ENCODE results near the gene SGPL1.

Gene SGPL1

DNA sequence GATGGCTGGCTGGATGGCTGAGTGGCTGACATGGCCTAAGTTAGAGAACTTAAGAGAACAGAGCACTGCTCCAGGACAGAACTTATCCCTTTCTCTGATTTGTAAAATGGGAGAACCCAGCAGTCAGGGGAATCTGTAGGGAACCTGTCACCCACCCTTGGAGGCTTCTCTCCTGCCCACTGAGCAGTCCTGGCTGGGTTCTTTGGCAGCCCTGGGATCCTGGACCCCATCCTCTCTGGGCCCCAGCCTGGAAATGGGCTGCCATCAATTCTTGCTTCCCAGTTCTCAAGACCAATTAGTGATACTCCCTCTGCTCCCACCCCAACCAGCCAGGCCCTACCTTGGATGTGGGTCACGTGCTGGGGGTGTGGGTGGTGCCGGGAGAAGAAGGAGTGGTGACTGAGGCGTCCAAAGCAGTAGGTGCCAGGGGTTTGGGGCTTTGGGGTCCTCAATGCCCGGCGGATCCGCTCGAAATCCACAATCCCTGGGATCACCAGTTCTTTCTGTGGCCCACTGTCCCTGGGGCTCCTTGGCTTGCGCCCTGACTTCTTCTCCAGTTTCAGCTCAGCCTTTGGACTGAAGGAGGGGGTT, 34.2 kb upstream of the SGPL1 start:
- no peak for DNase-seq

DNA sequence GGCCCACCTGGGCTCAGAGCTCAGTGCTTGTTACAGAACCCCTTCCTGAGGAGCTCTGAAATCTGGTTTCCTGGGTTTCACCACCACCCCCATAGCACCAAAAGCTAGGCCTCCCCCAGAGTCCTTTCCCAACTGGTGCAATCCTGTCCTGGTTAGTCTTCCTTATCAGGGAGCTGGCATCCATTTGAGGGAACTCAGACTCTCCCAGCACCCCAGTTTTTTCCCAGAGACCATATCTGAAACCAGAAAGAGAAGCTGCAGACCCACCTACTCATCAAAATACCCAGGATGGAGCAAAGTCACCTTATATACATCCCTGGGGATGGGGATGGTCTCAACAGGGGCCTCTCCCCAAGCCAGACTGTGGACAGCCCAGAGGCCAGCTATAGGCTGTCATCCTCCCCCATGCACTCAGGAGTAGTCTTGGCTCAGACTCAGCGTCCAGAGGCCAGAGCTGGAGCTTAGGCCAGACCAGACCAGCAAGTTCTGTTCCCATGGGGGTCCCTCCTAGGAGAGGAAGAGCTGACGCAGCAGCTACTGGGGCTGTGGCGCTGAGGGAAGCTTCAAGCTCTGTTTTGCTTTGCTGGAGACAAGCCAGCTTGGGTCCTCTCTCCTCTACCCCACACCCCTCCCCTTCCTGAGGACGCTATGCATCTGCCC, 33.5 kb upstream of the SGPL1 start:
- no peak for DNase-seq

DNA sequence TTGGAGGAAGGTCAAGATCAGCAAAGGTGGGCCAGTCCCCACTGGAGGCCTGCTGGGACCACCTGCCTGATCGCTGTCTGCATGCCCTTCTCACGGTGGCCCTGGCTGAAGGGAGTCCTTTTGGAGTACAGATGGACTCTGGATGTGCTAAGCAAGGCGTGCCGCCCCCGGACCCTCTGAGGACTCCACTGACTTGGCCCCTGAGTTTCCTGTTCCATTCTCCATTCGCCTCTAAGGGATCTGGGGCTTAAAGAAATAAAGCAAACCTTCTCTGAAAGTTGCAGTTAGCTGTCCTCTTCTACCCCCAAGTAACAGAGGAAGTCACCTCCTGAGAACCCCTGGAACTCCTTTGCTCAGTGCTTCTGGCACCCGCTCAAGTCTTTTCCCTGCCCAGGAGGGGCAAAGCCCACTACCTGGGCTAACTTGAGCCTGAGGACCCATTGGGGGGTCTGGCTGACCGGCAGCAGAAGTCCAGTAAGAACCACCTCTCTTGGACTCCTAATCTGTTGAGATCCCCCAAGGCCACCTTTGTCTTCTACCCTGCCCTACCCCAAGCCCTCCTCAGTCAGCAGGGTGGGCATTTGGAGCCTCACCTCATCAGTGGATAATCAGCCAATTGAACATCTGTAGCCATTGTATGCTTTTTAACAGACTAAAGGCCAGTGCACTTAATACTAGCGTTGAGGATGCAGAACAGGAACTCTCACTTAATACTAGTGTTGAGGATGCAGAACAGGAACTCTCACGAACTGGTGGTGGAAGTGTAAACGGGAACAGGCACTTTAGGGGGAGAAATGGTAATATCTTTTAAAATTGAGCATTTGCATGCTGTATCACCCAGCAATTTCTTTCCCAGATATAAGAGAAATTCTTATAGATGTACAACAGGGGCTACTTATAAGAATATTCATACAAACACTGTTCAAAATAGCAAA, 32.7 kb upstream of the SGPL1 start:
- DNase-seq: no peak

DNA sequence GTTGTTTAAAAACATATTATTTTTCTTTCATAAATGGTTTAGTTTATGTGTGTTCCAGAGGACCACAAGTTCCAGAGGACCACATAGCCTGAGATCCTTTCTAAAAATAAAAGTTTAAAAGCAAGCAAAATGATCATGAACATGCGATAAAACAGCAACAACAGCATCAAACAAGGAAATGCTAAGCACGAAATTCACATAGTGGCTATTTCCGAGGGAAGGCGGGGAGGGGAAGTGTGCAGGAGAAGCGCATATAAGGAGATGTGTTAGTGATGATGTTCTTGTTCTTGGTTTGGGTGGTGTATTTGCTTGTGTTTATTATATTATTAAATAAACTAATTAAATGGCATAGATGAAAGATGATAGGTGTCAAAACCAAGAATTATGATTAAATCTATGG, 31.7 kb upstream of the SGPL1 start:
- no peak for DNase-seq

DNA sequence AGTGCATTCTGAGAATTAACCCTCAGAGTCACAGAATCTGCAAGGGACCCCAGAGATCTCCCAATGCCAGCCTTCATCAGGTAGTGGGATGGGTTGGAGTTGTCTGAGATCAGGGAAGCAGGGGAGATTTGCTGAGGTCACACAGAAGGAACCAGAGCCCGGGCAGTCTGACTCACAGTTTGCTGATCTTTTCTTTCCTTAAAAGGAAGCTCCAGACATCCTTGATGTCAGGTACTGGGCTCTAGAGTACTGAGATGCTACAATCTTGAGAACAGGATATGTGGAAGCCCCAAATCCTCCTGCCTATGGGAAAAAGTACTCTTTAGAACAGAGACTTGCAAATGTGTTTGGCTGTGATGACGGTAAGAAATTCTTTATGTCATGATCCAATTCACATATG, 31.3 kb upstream of the SGPL1 start:
- DNase-seq: no peak

DNA sequence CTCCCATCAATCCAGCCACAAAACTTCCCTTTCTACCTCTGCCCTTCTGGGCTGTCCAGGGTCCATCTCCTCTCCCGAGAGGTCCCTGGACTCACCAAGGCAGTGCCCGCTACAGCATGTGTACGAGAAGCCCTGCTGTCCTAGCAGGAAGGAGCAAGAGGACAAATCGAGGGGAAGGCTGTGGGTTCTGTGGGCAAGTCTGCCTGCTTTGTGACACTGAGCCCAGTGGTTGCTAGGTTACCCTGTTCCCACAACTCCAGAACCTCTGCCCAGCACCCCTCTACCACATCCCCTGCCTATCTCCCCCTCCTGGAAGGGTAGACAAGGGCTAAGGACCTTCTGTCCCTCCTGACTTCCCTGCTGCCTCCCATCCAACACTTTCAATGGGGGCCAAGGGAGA, 30.6 kb upstream of the SGPL1 start, which contains the start of gene TBATA:
TSS of gene TBATA (minus strand) at position 188 of the 400 bp plus-strand sequence. CDS start 1,998 bp downstream, outside the sequence.
- no peak for DNase-seq

DNA sequence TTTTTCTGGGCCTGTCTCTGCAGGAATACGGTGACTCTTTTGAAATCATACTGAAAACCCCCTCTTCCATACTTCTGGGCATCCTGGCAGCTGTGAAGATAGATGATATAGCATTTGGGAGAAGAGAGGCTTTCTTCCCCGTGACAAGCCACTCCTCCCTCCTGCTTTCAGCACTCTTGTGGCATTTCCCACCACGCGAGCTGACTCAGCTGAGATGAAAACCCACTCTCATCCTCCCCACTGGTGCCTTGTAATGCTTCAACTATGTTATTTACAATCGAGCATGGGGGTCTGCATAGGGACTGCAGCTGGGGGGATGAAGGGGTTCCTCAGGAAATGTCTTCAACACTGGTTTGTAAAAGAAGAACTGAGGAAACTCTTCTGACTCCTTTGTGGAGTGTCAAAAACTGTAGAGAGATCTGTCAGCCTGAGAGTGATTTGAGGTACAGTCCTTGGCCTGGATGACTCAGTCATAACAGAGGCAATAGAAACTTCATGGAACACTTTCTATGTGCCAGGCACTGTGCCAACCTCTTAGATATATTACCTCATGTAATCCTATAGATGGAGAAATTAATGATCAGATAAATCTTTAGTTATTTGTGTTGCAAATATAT, 28.8 kb upstream of the SGPL1 start:
- DNase-seq: no peak

DNA sequence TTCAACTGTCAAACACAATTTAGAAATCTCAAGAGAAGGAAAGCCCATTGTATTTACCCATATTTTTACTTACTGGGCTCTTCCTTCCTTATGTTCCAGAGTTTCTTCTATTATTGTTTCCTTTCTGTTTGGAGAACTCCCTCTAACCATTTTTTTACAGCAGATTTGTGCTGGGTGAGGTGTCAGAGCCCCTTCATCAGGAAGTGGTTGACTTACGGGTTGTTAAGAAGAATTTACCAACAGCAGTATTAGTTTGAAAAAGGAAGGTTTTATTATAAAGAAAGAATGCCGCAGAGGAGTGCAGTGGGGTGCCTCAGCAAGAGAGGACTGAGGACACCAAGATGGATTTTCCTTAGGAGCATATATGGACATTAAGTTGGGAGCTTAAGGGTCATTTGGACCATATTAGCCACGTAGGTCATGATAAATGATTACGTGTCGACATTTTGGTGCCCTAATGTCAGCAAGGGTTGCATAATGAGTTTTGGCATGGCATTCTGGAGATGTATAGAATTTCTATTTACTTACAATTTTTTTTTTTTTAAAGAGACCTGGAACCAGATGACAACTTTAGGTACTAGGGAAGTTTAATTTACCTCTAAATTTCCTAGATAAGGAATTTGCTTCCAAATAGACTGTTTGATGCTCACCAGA, 24.2 kb upstream of the SGPL1 start:
- DNase-seq: no peak

DNA sequence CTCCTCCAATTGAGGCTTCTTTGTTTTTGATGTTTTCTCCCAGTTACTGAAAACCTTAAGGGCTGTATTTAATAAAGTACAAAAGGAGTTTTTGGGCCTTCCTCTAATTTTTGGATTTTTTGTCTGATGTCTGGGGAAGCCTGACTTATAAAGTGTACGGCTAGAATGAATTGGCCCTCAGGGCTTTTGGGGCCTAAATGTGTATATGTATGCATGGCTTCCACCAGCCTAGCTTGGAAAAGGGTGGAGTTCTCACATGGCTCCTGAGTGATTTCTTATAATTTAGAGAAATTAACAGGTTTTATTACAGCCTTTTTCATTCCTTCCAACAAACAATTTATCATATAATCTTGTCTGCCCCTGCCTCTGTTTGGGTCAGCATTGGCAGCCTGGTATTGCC, 20.1 kb upstream of the SGPL1 start:
- DNase-seq: no peak

DNA sequence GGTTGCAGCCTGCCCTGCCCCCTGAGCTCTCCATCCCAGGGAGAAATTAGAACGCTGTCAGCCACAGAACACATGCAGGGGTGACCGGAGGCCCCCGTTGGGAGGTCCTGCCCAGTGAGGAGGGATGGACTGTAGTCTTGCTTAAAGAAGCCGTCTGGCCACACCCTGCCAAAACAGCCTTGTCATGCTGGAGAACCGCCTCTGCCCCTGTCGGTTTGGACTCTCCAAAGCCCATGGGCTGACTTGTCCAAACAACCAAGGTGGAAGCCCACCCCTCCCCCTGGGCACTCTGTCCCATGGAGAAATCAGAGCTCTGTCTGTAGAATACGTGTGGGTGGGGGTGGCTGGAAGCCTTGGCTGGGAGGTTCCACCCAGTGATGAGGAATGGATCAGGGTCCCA, 17.9 kb upstream of the SGPL1 start:
- DNase-seq: no peak

DNA sequence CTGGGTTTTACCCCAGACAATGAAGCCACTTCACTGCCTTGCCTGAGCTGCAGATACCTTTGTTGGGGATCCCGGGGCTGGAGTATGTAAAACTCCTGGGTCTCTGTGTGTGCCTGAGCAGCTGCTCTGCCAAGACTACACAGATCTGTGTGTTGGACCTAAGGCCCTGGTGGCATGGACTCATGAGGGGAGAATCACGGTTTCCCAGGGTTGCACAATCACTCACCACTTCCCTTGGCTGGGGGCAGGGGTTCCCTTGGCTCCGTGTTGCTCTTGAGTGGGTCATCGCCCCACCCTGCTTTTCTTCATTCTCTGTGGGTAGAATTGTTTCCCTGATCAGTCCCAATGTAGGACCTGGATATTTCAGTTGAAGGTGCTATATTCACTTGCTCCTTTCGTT, 16.6 kb upstream of the SGPL1 start:
- no peak for DNase-seq

DNA sequence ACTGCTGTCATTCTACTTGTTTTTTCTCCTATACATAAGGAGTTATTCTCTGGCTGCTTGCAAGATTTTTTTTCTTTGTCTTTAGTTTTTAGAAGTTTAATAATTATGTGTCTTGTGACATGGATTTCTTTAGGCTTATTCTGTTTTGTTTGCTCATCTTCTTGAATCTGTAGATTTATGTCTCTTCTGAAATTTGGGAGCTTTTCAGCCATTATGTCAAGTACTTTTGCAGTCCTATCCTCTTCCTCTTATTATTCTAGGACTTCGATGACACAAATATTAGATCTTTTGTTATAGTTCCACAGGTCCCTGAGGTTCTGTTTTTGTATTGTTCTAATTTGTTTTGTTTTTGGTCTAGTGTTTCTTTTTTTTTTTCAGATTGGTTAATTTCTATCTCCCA, 13.9 kb upstream of the SGPL1 start:
- no peak for DNase-seq

DNA sequence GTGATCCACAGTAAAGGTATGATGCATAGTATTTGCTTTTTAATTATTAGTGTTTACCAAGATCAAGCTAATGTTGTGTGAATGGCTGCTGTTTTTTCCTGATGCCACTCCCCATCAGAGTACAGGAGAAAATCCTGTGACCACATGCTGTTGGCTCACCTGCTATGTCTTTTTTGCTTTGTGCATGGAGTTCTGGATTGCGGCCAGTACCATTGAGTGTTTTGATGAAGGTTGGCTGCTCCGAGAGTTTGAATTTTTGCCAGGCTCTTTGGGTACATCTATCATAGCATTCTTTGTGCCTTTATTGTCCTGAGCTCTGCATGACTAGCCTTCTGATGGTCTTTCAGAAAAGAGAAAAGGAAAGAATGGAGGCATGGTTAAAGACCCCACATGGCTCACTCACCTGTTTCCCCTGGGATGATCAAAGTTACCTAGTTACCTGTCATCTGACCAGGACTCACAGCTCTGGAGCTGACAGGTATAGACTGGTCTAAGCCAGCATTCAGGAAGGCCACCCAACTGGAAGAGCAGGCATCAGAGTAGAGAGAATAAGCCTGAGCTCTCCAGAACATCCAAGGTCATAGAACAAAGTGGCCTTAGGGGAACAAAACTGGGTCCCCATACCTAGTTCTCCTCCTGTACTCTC, 11.8 kb upstream of the SGPL1 start:
- peak; percentile 28 for DNase-seq

DNA sequence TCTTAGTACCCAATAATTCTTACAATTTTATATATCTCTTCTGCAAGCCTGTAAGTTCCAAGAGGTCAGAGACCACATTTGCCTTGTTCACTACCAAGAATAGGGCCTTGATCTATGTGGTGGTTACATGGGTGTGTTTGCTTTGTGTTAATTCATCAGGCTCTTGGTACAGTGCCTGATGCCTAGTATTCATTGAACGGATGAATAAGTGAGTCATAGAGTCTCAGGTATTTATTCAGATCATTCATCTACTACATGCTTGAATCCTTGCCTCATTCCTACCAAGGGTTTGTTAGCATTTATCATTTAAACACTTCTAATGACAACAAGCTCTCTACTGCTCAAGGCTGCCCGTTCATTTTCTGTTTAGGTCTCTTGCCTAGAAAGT, 11.3 kb upstream of the SGPL1 start:
- no peak for DNase-seq

DNA sequence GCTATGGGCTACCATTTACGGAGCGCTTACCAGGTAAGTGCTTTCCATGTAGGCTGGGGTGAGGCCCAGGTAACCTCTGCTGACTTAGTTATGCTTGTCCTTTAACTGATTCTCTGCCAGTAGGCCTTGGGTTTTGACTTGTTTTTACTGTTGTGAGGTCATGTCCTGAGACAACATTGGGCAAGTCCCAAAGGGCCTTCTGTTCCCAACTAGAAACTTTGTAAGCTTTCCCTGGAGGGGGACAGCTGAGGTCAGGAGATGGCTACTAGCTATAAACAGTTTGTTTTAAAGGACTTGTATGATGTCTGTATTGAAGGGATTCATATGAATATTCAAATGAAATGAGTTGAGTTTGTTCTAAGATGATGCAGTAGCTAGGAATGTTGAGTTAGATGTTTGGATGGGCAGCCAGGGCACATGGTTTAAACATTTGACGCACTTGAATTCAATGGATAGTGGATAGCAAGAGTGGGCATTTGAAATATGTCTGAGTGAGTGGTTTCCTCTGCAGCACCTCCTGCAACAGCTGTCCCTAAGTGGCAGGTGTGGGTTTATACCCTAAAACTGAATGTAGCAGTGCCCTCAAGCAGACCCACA, 10.0 kb upstream of the SGPL1 start:
- no peak for DNase-seq

DNA sequence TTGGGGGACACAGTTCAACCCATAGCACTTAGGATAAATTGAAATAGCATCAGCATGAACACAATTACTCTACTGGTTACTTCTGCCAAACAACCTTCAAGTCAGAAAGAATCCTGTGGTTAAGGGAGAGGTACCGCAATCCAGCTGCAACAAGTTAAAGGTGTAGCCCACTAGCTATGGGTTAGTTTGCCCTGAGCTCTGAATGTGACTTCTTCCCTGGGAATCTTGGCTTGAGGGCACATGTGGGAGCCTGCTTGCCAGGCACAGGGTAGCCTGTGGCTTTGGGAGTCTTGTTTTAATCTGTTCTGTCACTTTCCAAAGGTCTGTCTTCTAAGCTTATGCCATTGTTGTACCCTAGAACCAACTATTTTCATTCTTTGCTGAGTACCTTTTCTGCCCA, 8.9 kb upstream of the SGPL1 start:
- DNase-seq: no peak

DNA sequence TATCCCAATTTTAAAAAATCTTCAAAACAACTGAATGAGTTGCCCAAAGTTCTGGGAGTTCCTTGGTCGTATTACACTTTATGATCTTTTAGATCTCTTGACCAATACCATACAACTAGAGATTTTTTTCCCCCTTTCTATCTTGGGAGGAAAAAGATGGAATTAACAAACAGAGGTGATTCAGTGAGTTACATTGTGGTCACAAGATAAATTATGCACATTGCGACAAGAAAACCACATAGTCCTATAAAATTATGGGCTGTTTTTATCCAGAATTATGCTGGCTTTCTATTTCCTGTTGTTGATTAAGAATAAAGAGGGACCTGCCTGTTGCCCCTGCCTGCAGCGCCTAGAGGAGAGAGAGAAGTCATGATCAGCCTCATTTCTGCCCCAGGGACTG, 8.2 kb upstream of the SGPL1 start:
- DNase-seq: no peak

DNA sequence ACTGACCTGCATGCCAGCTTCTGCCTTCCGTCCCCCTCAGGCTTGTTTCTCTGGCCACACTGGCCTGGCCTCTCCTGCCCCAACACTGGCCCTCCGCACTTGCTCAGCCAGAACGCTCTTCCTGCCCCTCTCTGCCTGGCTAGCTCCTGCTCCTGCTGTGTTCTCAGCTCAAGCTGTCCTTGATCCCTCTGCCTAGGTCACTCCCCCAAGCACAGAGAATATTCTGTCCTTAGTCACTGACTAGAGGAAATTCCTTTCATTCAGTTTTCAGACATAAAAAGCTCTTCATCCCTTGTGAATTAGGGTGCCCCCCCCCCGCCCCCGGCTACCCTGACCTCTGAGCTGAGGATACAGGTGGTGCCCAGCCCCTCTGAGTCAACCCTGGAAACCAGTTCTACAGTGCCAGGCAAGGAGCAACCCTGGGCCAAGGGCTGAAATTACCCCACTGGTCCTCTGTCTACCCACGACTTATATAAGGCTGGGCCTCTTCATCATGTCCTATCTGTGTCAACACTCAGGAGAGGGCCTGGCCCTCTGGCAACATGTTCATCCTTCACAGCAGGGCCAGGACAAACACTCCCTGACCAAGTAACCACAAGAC, 6.6 kb upstream of the SGPL1 start:
- DNase-seq: peak; percentile 16

DNA sequence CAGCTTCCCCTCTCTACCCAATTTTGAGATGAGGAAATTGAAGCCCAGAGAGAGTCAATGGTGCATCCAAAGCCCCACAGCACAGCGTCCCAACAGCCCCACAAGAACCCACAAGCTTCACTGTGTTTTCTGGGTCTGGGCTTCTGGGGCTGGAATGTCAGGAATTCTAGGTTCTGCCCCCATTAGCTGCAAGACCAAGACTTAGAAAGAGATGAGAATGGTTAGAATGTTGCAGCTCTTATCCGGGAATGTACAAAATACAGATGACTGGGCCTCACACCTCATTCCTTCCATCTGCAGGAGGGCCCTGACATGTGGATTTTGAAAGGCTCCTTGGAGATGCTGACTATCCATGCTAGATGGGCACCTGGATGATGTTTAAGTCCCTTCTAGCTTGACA, 6.0 kb upstream of the SGPL1 start:
- no peak for DNase-seq

DNA sequence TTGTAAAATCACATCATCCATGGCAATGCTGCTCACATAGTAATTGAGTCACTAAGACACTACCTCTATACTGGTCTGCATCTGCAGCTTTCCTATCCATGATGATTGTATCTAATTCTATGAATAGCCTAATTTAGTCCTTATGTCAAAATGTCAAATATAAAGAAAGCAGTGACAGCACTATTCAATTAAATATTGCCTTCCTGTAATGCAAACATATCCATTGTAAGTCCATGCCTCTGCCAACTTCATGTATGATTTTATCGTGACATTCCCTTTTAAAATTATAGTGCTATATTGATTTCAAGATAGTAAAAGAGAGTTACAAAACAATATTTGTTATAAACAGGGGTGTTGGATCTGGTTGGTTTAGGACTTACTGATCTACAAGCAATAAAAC, 4.8 kb upstream of the SGPL1 start:
- no peak for DNase-seq

DNA sequence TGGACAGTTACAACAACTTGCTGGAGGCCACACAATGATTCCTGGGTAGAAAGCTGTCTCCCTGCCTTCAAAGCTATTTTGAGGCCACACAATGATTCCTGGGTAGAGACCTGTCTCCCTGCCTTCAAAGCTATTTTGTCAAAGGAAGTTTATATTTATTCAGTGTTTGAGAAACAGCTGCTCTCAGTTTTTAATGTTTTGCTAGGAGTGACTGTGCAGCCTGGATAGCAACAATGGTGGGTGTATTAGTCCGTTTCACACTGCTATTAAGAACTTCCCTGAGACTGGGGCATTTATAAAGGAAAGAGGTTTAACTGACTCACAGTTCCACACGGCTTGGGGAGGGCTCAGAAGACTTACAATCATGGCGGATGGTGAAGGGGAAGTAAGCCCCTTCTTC, 3.9 kb upstream of the SGPL1 start:
- DNase-seq: no peak

DNA sequence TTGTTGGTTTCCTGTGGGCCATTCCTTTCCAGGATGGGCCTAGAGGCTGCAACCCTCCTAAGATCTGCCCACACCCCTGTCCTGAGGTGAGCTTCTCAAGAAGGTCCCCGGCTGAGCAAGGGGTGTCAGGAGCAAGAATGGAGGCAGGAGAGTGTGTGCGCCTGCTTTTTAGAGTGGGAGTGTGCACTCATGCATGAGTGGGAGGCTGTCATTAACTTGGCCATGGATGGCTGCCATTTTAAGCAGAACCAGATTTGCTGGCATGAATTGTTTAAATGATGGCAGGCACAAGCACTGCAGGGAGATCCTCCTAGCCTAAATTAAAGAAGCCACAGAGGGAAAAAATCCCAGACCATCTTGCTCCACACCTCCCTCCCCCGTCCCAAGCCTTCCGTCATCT, 2.9 kb upstream of the SGPL1 start:
- no peak for DNase-seq
